OCI-LY7 (cell line): ENCODE results near the gene SDC4. TPM values are rescaled to one million over a fixed set of nuclear protein-coding genes. Genes with fewer than 3 reads are reported as not detected.

Source experiments
- BruUV-seq: library from RNA; stranded (reverse); fragments of 400-500 nt; replicated peaks from 2 replicates; lab custom pipeline; 2021; lab: Mats Ljungman, UMichigan
- CTCF ChIA-PET: fragments of 300-600 bp; sonication (Branson Sonifier 250); formaldehyde crosslinking; loops from one replicate; lab custom pipeline; 2022; ENCODE audit warnings: antibody characterized with exemption; ENCODE audit not compliant: unreplicated experiment; lab: Charles Lee
- POLR2A ChIA-PET: fragments of 300-600 bp; sonication (Branson Sonifier 250); formaldehyde crosslinking; loops from one replicate; lab custom pipeline; 2022; ENCODE audit warnings: antibody characterized with exemption; lab: Charles Lee
- DNase-seq: peaks from one replicate; pipeline ENCODE4 v3.0.0-alpha.2; 2015; ENCODE audit warnings: low spot score
- H2AFZ ChIP-seq: fragments of 200-600 bp; sonication (generic), shearing (Covaris generic); 2 replicates; pipeline ENCODE4 v1.6.1; 2014; ENCODE audit warnings: mild to moderate bottlenecking, antibody characterized with exemption, low read length, moderate library complexity
- H3K27ac ChIP-seq: fragments of 200-600 bp; sonication (generic); 2 replicates; pipeline ENCODE4 v1.5.1; 2014; ENCODE audit warnings: mixed run types, low read depth, mild to moderate bottlenecking, moderate library complexity, low read length, inconsistent platforms; ENCODE audit not compliant: poor library complexity, severe bottlenecking
- H3K36me3 ChIP-seq: fragments of 200-600 bp; sonication (generic); 2 replicates; pipeline ENCODE4 v1.6.1; 2014; ENCODE audit warnings: mild to moderate bottlenecking, antibody characterized with exemption, low read length, moderate library complexity, mixed read lengths; ENCODE audit not compliant: insufficient read depth
- H3K4me1 ChIP-seq: fragments of 200-600 bp; sonication (generic); 2 replicates; pipeline ENCODE4 v1.5.1; 2014; ENCODE audit warnings: mild to moderate bottlenecking, low read length; ENCODE audit not compliant: insufficient read depth, poor library complexity, severe bottlenecking
- H3K4me2 ChIP-seq: fragments of 200-600 bp; sonication (generic); 2 replicates; pipeline ENCODE4 v1.6.1; 2014; ENCODE audit warnings: mild to moderate bottlenecking, low read length
- H3K4me3 ChIP-seq: fragments of 200-600 bp; sonication (generic); 2 replicates; pipeline ENCODE4 v1.5.1; 2014; ENCODE audit warnings: mild to moderate bottlenecking, low read depth, low read length; ENCODE audit not compliant: poor library complexity, severe bottlenecking
- H3K79me2 ChIP-seq: fragments of 200-600 bp; sonication (generic); 2 replicates; pipeline ENCODE4 v1.6.1; 2016; ENCODE audit warnings: low read depth, mild to moderate bottlenecking, low read length, moderate library complexity, mixed read lengths; ENCODE audit not compliant: insufficient read depth
- H3K9me2 ChIP-seq: fragments of 200-600 bp; sonication (generic); 2 replicates; pipeline ENCODE4 v1.6.1; 2016; ENCODE audit warnings: mild to moderate bottlenecking, low read length, mixed read lengths; ENCODE audit not compliant: insufficient read depth
- H3K9me3 ChIP-seq: fragments of 200-600 bp; sonication (generic); 2 replicates; pipeline ENCODE4 v1.6.1; 2014; ENCODE audit warnings: mild to moderate bottlenecking, mixed run types, low read length, mixed read lengths
- H4K20me1 ChIP-seq: fragments of 200-600 bp; sonication (generic); 2 replicates; pipeline ENCODE4 v1.6.1; 2014; ENCODE audit warnings: mild to moderate bottlenecking, antibody characterized with exemption, low read length, moderate library complexity, mixed read lengths; ENCODE audit not compliant: insufficient read depth
- EZH2phosphoT487 ChIP-seq: fragments of 200-600 bp; sonication (generic); IDR thresholded peaks from 2 replicates; pipeline ENCODE4 v1.6.1; 2018; ENCODE audit warnings: low read depth, borderline replicate concordance, mild to moderate bottlenecking, mixed run types, antibody characterized with exemption, low read length, moderate library complexity, mixed read lengths
- intact Hi-C: fragments of 100-400 bp; cut with micrococcal nuclease; formaldehyde crosslinking; loops from one replicate; pipeline ENCODE4 v1.10.0; 2022; ENCODE audit not compliant: unreplicated experiment
- total RNA-seq, 2 experiments: library from RNA; depleted of rRNA in 1 of 2; stranded (reverse); fragments of >200 nt in 1 of 2; shearing (Covaris generic) in 1 of 2; gene quantifications; 2 replicates each; pipeline ENCODE4 v1.2.3, GENCODE V29; 2014 to 2022
- TF ChIP-seq, protein P1 (sequence below): fragments of 200-600 bp; sonication (generic); conservative IDR thresholded peaks from 2 replicates; pipeline ENCODE4 v1.5.1; 2014; ENCODE audit warnings: mild to moderate bottlenecking, antibody characterized with exemption, low read length, moderate library complexity, mixed read lengths

Gene SDC4
- total RNA-seq, 2 experiments from 2014 or later = not detected

DNA sequence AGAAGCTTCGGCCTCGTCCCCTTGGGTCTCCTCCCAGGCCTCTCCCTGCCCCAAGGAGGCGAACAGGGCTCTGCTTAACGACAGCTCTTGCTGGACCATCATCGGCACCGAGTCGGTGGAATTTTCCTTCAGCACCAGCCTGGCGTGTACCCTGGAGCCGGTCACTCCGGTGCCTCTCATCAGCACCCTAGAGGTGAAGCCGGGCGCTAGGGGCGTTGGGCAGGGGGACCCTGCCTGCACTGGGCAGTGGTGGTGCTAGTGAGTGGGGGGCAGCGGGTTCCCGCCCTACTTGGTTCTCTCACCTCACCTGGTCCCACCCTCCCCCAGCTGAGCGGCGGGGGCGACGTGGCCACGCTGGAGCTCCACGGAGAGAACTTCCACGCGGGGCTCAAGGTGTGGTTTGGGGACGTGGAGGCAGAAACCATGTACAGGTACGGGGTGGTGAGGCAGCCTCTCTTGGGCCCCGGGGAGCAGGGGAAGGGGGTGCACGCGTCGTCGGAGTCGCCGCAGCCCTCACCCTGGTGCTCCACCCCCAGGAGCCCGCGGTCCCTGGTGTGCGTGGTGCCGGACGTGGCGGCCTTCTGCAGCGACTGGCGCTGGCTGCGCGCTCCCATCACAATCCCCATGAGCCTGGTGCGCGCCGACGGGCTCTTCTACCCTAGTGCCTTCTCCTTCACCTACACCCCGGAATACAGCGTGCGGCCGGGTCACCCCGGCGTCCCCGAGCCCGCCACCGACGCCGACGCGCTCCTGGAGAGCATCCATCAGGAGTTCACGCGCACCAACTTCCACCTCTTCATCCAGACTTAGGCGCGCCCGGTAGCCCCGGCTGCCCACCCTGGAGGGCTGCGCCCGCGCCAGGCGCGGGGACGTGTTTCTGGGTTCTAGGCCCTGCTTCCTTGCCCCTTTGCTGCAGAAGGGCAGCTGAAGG lies 31.8 kb downstream of the SDC4 start:
- CTCF ChIA-PET = no interaction called here
- H3K9me3 ChIP-seq = peaks cover 1% of the 10 kb centered on the region; the same call in 1 of the 2 replicates
- no peak overlapping the region for H3K4me2 ChIP-seq
- TF ChIP-seq, protein P1, sequence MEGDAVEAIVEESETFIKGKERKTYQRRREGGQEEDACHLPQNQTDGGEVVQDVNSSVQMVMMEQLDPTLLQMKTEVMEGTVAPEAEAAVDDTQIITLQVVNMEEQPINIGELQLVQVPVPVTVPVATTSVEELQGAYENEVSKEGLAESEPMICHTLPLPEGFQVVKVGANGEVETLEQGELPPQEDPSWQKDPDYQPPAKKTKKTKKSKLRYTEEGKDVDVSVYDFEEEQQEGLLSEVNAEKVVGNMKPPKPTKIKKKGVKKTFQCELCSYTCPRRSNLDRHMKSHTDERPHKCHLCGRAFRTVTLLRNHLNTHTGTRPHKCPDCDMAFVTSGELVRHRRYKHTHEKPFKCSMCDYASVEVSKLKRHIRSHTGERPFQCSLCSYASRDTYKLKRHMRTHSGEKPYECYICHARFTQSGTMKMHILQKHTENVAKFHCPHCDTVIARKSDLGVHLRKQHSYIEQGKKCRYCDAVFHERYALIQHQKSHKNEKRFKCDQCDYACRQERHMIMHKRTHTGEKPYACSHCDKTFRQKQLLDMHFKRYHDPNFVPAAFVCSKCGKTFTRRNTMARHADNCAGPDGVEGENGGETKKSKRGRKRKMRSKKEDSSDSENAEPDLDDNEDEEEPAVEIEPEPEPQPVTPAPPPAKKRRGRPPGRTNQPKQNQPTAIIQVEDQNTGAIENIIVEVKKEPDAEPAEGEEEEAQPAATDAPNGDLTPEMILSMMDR = no peak
- H3K36me3 ChIP-seq = no peaks in the 10 kb centered on the region
- intact Hi-C loops = no loop called here
- H3K27ac ChIP-seq = no peak overlapping the region
- POLR2A ChIA-PET = interaction anchor here (0.9 kb wide), 1 partner anchor 123 kb away, joined by 4 read pairs; no protein-coding TSS in a partner anchor
- H3K4me3 ChIP-seq = no peak overlapping the region
- DNase-seq = no peak
- H3K79me2 ChIP-seq = no peaks in the 10 kb centered on the region
- no TSS peak for BruUV-seq
- no peak overlapping the region for H2AFZ ChIP-seq
- H4K20me1 ChIP-seq = no peaks in the 10 kb centered on the region
- H3K9me2 ChIP-seq = no peaks in the 10 kb centered on the region
- H3K4me1 ChIP-seq = peaks cover 32% of the 10 kb centered on the region

- DNase-seq = no peak
- POLR2A ChIA-PET = interaction anchor here (0.7 to 0.9 kb wide), 2 partner anchors 11 to 124 kb away, joined by 3 to 4 read pairs; no protein-coding TSS in a partner anchor
- Histone ChIP-seq H3K79me2 (no peaks in the 10 kb centered on the region), H3K9me3 (no peaks in the 10 kb centered on the region), H4K20me1 (no peaks in the 10 kb centered on the region), H2AFZ (no peak overlapping the region), H3K27ac (no peak overlapping the region), H3K4me1 (peaks cover 25% of the 10 kb centered on the region), H3K36me3 (no peaks in the 10 kb centered on the region), H3K9me2 (no peaks in the 10 kb centered on the region), H3K4me3 (no peak overlapping the region), H3K4me2 (no peak overlapping the region)
- CTCF ChIA-PET = no interaction called here
- BruUV-seq = no TSS peak
- intact Hi-C loops = no loop called here
- TF ChIP-seq EZH2phosphoT487 = no peak
- TF ChIP-seq, protein P1 = no peak
Observed at GRCh38 chr20:45315672-45316071, 32.6 kb downstream of the SDC4 start.

- Histone ChIP-seq H3K27ac (no peak overlapping the region), H3K9me2 (no peaks in the 10 kb centered on the region), H3K4me1 (peaks cover 8% of the 10 kb centered on the region), H2AFZ (no peak overlapping the region), H3K4me3 (no peak overlapping the region), H3K9me3 (no peaks in the 10 kb centered on the region), H3K79me2 (no peaks in the 10 kb centered on the region), H4K20me1 (no peaks in the 10 kb centered on the region), H3K36me3 (no peaks in the 10 kb centered on the region), H3K4me2 (no peak overlapping the region)
- no peak for DNase-seq
- TF ChIP-seq, protein P1 = no peak
- no peak for TF ChIP-seq EZH2phosphoT487
- ChIA-PET CTCF (no interaction called here), POLR2A (interaction anchor here (0.6 kb wide), 1 partner anchor 22 kb away, joined by 3 read pairs; no protein-coding TSS in a partner anchor)
- intact Hi-C loops = no loop called here
- no TSS peak for BruUV-seq
Observed at GRCh38 chr20:45313943-45314342, 34.3 kb downstream of the SDC4 start.
